BJ (cell line): ENCODE data around the gene PDZRN3. TPM values are rescaled to one million over a fixed set of nuclear protein-coding genes. Genes with fewer than 3 reads are reported as not detected.
A peak's percentile ranks its signal among the peaks of the same experiment; 100 is the strongest.

Source experiments
- CTCF ChIA-PET: fragments of 350-600 bp; formaldehyde crosslinking; extraction: SDS; loops from one replicate; lab custom pipeline; 2021; ENCODE audit warnings: antibody characterized with exemption, inconsistent platforms; lab: Yijun Ruan, JAX
- POLR2A ChIA-PET: fragments of 300-600 bp; sonication (Branson Sonifier 250); formaldehyde crosslinking; extraction: SDS; loops from one replicate; lab custom pipeline; 2021; ENCODE audit warnings: antibody characterized with exemption; lab: Charles Lee
- DNase-seq: peaks from one replicate; pipeline ENCODE4 v3.0.0-alpha.2; 2011; ENCODE audit warnings: low read depth
- H3K27me3 ChIP-seq: 2 replicates; pipeline ENCODE4 v1.6.0; 2011; ENCODE audit warnings: low read length; ENCODE audit not compliant: control insufficient read depth, insufficient read depth
- H3K36me3 ChIP-seq: 2 replicates; pipeline ENCODE4 v1.5.1; 2011; ENCODE audit warnings: low read length; ENCODE audit not compliant: control insufficient read depth, insufficient read depth
- H3K4me3 ChIP-seq: 2 replicates; pipeline ENCODE4 v1.5.1; 2011; ENCODE audit warnings: low read depth, mild to moderate bottlenecking, control low read depth, low read length
- CTCF ChIP-seq: IDR thresholded peaks from 2 replicates; pipeline ENCODE4 v1.5.1; 2011; ENCODE audit warnings: low read depth, mild to moderate bottlenecking, control low read depth, inconsistent platforms, low read length, moderate library complexity; ENCODE audit not compliant: insufficient read depth
- polyA plus RNA-seq: library from polyadenylated mRNA; depleted of rRNA; stranded (reverse); fragments of >200 nt; gene quantifications from 2 replicates; pipeline ENCODE4 v1.2.3, GENCODE V29; 2011

Gene PDZRN3
- polyA plus RNA-seq, 1 experiment = 4.9 TPM

GRCh38 chr3:73419179-73419803 lies 205.4 kb downstream of the PDZRN3 start:
- no peaks in the 10 kb centered on the region for H3K36me3 ChIP-seq
- TF ChIP-seq CTCF = peak; percentile 46
- ChIA-PET CTCF (interaction anchor here (0.6 to 2.2 kb wide), 7 partner anchors 11 to 312 kb away, joined by 3 to 14 read pairs (median 3); no protein-coding TSS in a partner anchor), POLR2A (interaction anchor here (0.6 kb wide), 1 partner anchor 386 kb away, joined by 4 read pairs; no protein-coding TSS in a partner anchor)
- peak overlapping the region; percentile 1 for H3K4me3 ChIP-seq
- peak; percentile 54 for DNase-seq
- no peaks in the 10 kb centered on the region for H3K27me3 ChIP-seq

- DNase-seq = no peak
- ChIA-PET POLR2A (no interaction called here), CTCF (interaction anchor here (0.6 to 2.2 kb wide), 3 partner anchors 12 to 311 kb away, joined by 3 to 14 read pairs (median 3); no protein-coding TSS in a partner anchor)
- Histone ChIP-seq H3K4me3 (no peak overlapping the region), H3K36me3 (no peaks in the 10 kb centered on the region), H3K27me3 (no peaks in the 10 kb centered on the region)
- no peak for TF ChIP-seq CTCF
Measured at GRCh38 chr3:73418681-73419080, 206.1 kb downstream of the PDZRN3 start.

- Histone ChIP-seq H3K27me3 (no peaks in the 10 kb centered on the region), H3K36me3 (peaks cover 2% of the 10 kb centered on the region), H3K4me3 (no peak overlapping the region)
- TF ChIP-seq CTCF = no peak
- DNase-seq = no peak
- ChIA-PET POLR2A (no interaction called here), CTCF (no interaction called here)
Measured at GRCh38 chr3:73415118-73415517, 209.6 kb downstream of the PDZRN3 start.

GRCh38 chr3:73413619-73414018 lies 211.1 kb downstream of the PDZRN3 start:
- DNase-seq = no peak
- TF ChIP-seq CTCF = no peak
- H3K27me3 ChIP-seq = no peaks in the 10 kb centered on the region
- no peak overlapping the region for H3K4me3 ChIP-seq
- H3K36me3 ChIP-seq = peaks cover 2% of the 10 kb centered on the region
- ChIA-PET POLR2A (no interaction called here), CTCF (no interaction called here)

GRCh38 chr3:73411993-73412392 lies 212.7 kb downstream of the PDZRN3 start:
- Histone ChIP-seq H3K36me3 (peaks cover 2% of the 10 kb centered on the region), H3K27me3 (no peaks in the 10 kb centered on the region), H3K4me3 (no peak overlapping the region)
- ChIA-PET POLR2A (no interaction called here), CTCF (no interaction called here)
- DNase-seq = no peak
- TF ChIP-seq CTCF = no peak
